OCI-LY1 (cell line): ENCODE results near the gene C1QTNF5.

Experiments
- H2AFZ ChIP-seq: fragments of 200-600 bp; sonication (generic), shearing (Covaris generic); 2 replicates; pipeline ENCODE4 v1.6.0; 2014; ENCODE audit warnings: antibody characterized with exemption, mild to moderate bottlenecking, low read length
- H3F3A ChIP-seq: fragments of 200-600 bp; sonication (generic), shearing (Covaris generic); 2 replicates; pipeline ENCODE4 v1.6.0; 2014; ENCODE audit warnings: mild to moderate bottlenecking, antibody characterized with exemption, low read length, moderate library complexity; ENCODE audit not compliant: insufficient read depth
- H3K27ac ChIP-seq: fragments of 200-600 bp; sonication (generic); 2 replicates; pipeline ENCODE4 v1.5.1; 2014; ENCODE audit warnings: low read length, mixed run types, mild to moderate bottlenecking, low read depth; ENCODE audit not compliant: poor library complexity, severe bottlenecking
- H3K27me3 ChIP-seq: fragments of 200-600 bp; sonication (generic); 2 replicates; pipeline ENCODE4 v1.6.0; 2014; ENCODE audit warnings: antibody characterized with exemption, mild to moderate bottlenecking, low read length, moderate library complexity; ENCODE audit not compliant: insufficient read depth
- H3K36me3 ChIP-seq: fragments of 200-600 bp; sonication (generic); 2 replicates; pipeline ENCODE4 v1.6.1; 2014; ENCODE audit warnings: mild to moderate bottlenecking, antibody characterized with exemption, low read length, moderate library complexity, mixed read lengths; ENCODE audit not compliant: insufficient read depth
- H3K4me1 ChIP-seq: fragments of 200-600 bp; sonication (generic); 2 replicates; pipeline ENCODE4 v1.5.1; 2014; ENCODE audit warnings: mild to moderate bottlenecking, low read length, moderate library complexity; ENCODE audit not compliant: insufficient read depth, severe bottlenecking
- H3K4me2 ChIP-seq: fragments of 200-600 bp; sonication (generic), shearing (Covaris generic); 2 replicates; pipeline ENCODE4 v1.6.1; 2014; ENCODE audit warnings: low read length
- H3K4me3 ChIP-seq: fragments of 200-600 bp; sonication (generic); 2 replicates; pipeline ENCODE4 v1.5.1; 2014; ENCODE audit warnings: low read length, low read depth, mild to moderate bottlenecking, mixed read lengths; ENCODE audit not compliant: poor library complexity, severe bottlenecking
- H3K79me2 ChIP-seq: fragments of 200-600 bp; shearing (Covaris generic); 2 replicates; pipeline ENCODE4 v1.6.1; 2016; ENCODE audit warnings: mixed run types, low read length, mixed read lengths; ENCODE audit not compliant: insufficient read depth
- H3K9ac ChIP-seq: fragments of 200-600 bp; sonication (generic), shearing (Covaris generic); 2 replicates; pipeline ENCODE4 v1.6.1; 2014; ENCODE audit warnings: mild to moderate bottlenecking, low read length, mixed read lengths
- H3K9me2 ChIP-seq: fragments of 200-600 bp; sonication (generic), shearing (Covaris generic); 2 replicates; pipeline ENCODE4 v1.6.1; 2014; ENCODE audit warnings: low read depth, mild to moderate bottlenecking, low read length, mixed read lengths
- H3K9me3 ChIP-seq: fragments of 200-600 bp; shearing (Covaris generic); 2 replicates; pipeline ENCODE4 v1.6.1; 2014; ENCODE audit warnings: low read length, mixed read lengths
- H4K20me1 ChIP-seq: fragments of 200-600 bp; sonication (generic), shearing (Covaris generic); 2 replicates; pipeline ENCODE4 v1.6.0; 2016; ENCODE audit warnings: mild to moderate bottlenecking, low read length; ENCODE audit not compliant: insufficient read depth
- EZH2 ChIP-seq: fragments of 200-600 bp; sonication (generic), shearing (Covaris generic); IDR thresholded peaks from 2 replicates; pipeline ENCODE4 v1.8.0; 2017; ENCODE audit warnings: borderline replicate concordance, mixed run types, mild to moderate bottlenecking, antibody characterized with exemption, low read length, moderate library complexity, mixed read lengths
- TF ChIP-seq, protein P1 (sequence below): fragments of 200-600 bp; sonication (generic), shearing (Covaris generic); IDR thresholded peaks from 2 replicates; pipeline ENCODE4 v1.5.1; 2017; ENCODE audit warnings: mild to moderate bottlenecking, antibody characterized with exemption, low read length, moderate library complexity, mixed read lengths

The C1QTNF5 gene

DNA sequence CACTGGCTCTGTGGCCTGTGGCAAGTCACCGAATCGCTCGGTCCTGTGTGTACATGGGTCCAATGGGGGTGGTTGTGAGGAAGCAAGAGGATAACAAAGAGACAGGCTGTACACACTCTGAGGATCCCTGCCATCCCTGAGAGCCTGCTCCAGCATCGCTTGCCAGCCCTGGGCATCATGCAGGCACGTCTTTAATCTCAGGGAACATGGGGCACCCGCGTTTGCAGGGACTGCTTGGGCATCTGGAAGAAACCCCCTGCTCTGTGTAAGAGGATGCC lies 1.3 kb upstream of the C1QTNF5 start:
- H3K27me3 ChIP-seq = peaks cover 4% of the 10 kb centered on the region; the same call in 1 of the 2 replicates
- H3K4me1 ChIP-seq = peaks cover 30% of the 10 kb centered on the region
- no peak overlapping the region for H2AFZ ChIP-seq
- H3K9ac ChIP-seq = no peak overlapping the region
- no peaks in the 10 kb centered on the region for H4K20me1 ChIP-seq
- H3K4me2 ChIP-seq = no peak overlapping the region
- no peak for TF ChIP-seq EZH2
- TF ChIP-seq, protein P1, sequence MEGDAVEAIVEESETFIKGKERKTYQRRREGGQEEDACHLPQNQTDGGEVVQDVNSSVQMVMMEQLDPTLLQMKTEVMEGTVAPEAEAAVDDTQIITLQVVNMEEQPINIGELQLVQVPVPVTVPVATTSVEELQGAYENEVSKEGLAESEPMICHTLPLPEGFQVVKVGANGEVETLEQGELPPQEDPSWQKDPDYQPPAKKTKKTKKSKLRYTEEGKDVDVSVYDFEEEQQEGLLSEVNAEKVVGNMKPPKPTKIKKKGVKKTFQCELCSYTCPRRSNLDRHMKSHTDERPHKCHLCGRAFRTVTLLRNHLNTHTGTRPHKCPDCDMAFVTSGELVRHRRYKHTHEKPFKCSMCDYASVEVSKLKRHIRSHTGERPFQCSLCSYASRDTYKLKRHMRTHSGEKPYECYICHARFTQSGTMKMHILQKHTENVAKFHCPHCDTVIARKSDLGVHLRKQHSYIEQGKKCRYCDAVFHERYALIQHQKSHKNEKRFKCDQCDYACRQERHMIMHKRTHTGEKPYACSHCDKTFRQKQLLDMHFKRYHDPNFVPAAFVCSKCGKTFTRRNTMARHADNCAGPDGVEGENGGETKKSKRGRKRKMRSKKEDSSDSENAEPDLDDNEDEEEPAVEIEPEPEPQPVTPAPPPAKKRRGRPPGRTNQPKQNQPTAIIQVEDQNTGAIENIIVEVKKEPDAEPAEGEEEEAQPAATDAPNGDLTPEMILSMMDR = no peak
- H3K79me2 ChIP-seq = no peaks in the 10 kb centered on the region
- no peaks in the 10 kb centered on the region; the same call in 1 of the 2 replicates for H3K36me3 ChIP-seq
- no peaks in the 10 kb centered on the region for H3K9me2 ChIP-seq
- H3K4me3 ChIP-seq = no peak overlapping the region
- H3K9me3 ChIP-seq = no peaks in the 10 kb centered on the region
- no peaks in the 10 kb centered on the region for H3F3A ChIP-seq
- H3K27ac ChIP-seq = no peak overlapping the region

DNA sequence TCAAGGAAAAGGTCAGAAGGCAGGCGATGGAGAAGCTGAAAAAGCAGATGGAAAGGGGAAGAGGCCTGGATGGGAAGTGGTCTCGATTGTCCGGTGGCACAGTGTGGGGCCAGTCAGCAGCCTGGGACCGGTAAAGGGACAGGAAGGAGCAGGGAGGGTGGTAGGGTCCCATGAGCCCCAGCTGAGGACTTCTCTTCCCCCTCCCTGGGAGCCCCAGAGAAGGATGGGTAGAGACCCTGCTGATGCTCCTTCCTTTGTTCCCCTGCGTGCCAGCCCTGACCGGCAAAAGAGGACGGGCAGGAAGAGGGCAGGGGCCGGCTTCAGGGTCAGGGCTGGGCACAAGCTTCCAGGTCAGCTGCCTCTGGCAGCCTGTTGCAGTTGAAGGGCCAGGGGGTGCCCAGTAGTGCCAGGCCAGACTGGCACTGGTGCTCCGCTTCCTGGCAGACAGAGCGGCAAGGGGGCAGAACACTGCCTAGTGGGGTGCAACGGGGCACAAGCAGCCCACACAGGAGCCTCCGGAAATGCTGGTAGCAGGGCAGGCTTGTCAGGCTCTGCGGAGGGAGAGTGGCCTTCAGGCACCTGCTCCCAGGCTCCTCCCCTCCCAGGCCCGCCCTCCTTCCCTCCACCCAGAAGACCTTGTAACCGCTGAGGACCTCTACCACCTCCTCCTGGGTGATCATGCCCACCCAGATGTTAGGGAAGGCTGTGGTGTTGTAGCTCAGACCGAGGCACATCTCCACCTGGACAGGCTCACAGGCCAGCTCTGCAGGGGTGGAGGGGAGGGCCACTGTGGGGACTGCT lies 739 bp upstream of the C1QTNF5 start:
- H3K9me2 ChIP-seq = no peaks in the 10 kb centered on the region
- H3K9me3 ChIP-seq = no peaks in the 10 kb centered on the region
- no peaks in the 10 kb centered on the region for H4K20me1 ChIP-seq
- no peak overlapping the region for H3K27ac ChIP-seq
- no peaks in the 10 kb centered on the region; the same call in 1 of the 2 replicates for H3K36me3 ChIP-seq
- H3K4me3 ChIP-seq = no peak overlapping the region
- peaks cover 4% of the 10 kb centered on the region; the same call in 1 of the 2 replicates for H3K27me3 ChIP-seq
- no peaks in the 10 kb centered on the region for H3F3A ChIP-seq
- H3K9ac ChIP-seq = no peak overlapping the region
- H3K4me1 ChIP-seq = peaks cover 35% of the 10 kb centered on the region
- TF ChIP-seq, protein P1 = no peak
- no peak for TF ChIP-seq EZH2
- no peak overlapping the region for H2AFZ ChIP-seq
- no peaks in the 10 kb centered on the region for H3K79me2 ChIP-seq
- H3K4me2 ChIP-seq = no peak overlapping the region

DNA sequence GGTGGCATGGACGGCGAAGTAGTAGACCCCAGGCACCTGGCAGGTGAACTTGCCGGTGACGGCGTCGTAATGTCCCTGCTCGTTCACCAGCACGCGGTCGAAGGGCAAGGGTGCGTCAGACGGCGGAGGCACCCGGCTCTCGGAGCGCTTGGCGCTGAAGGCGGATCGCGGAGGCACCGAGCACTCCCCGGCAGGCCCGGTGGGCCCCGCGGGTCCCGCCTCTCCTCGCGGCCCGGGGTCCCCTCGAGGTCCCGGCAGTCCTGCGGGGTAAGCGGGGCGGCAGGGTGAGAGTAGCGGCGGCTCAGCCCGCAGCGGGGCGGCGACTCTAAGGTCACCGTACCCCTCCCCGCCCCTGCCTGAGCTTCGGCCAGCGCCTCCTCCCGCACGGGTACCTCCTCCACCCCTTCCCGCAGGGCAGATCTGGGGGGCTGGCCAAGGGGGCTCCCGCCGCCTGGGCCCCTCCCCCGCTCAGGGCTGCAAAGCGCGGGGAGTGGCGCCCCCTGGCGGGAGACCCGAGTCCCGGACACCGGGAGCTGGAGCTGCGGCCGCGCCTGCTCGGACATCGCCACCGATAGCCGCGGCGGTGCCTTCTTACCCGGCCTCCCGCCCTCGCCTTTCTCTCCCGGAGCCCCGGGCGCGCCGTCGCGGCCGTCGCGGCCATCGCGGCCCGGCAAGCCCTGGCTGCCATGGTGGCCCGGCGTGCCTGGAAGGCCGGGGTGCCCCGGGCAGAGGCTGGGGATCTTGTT lies 921 bp downstream of the C1QTNF5 start:
- no peak for TF ChIP-seq EZH2
- TF ChIP-seq, protein P1 = peak; percentile 69
- Histone ChIP-seq H3F3A (no peaks in the 10 kb centered on the region), H3K9me2 (no peaks in the 10 kb centered on the region)

More for the DNA sequence above, 921 bp downstream of the C1QTNF5 start:
- Histone ChIP-seq H4K20me1 (no peaks in the 10 kb centered on the region), H3K4me2 (peak overlapping the region; percentile 65), H2AFZ (no peak overlapping the region), H3K36me3 (no peaks in the 10 kb centered on the region; the same call in 1 of the 2 replicates), H3K4me1 (peaks cover 51% of the 10 kb centered on the region), H3K9me3 (no peaks in the 10 kb centered on the region), H3K9ac (no peak overlapping the region; the same call in 1 of the 2 replicates), H3K27me3 (peaks cover 4% of the 10 kb centered on the region; the same call in 1 of the 2 replicates), H3K27ac (no peak overlapping the region), H3K79me2 (0 out of 2 replicates have a peak, but pooled peaks cover 2% of the 10 kb centered on the region), H3K4me3 (peak overlapping the region; percentile 45)
